SU-DHL-6 (cell line): ENCODE data around the gene IVNS1ABP.

Source experiments
- H2AFZ ChIP-seq: fragments of 200-600 bp; sonication (generic); 2 replicates; pipeline ENCODE4 v1.6.1; 2014; ENCODE audit warnings: low read depth, mild to moderate bottlenecking, moderate library complexity, mixed read lengths, antibody characterized with exemption, low read length; ENCODE audit not compliant: severe bottlenecking
- H3F3A ChIP-seq: fragments of 200-600 bp; shearing (Covaris generic); 2 replicates; pipeline ENCODE4 v1.6.0; 2016; ENCODE audit warnings: antibody characterized with exemption, mild to moderate bottlenecking; ENCODE audit not compliant: insufficient read depth
- H3K27ac ChIP-seq: fragments of 200-600 bp; sonication (generic); 2 replicates; pipeline ENCODE4 v1.5.1; 2016; ENCODE audit warnings: low read depth, mild to moderate bottlenecking, low read length, moderate library complexity, mixed read lengths
- H3K27me3 ChIP-seq: fragments of 200-600 bp; sonication (generic), shearing (Covaris generic); 2 replicates; pipeline ENCODE4 v1.6.0; 2014; ENCODE audit warnings: mild to moderate bottlenecking, low read length
- H3K36me3 ChIP-seq: fragments of 200-600 bp; sonication (generic); 2 replicates; pipeline ENCODE4 v1.6.1; 2014; ENCODE audit warnings: mild to moderate bottlenecking, low read length, mixed read lengths
- H3K4me2 ChIP-seq: fragments of 300-600, 200-600 bp; shearing (Covaris generic), sonication (generic); 2 replicates; pipeline ENCODE4 v1.6.0; 2014; ENCODE audit warnings: low read length, low read depth, mild to moderate bottlenecking; ENCODE audit not compliant: poor library complexity, severe bottlenecking
- H3K4me3 ChIP-seq: fragments of 200-600 bp; sonication (generic); 2 replicates; pipeline ENCODE4 v1.5.1; 2014; ENCODE audit warnings: antibody characterized with exemption, low read length, mild to moderate bottlenecking, mixed read lengths; ENCODE audit not compliant: insufficient read depth, poor library complexity, severe bottlenecking
- H3K79me2 ChIP-seq: fragments of 200-600 bp; sonication (generic); 2 replicates; pipeline ENCODE4 v1.6.1; 2014; ENCODE audit warnings: mild to moderate bottlenecking, low read length, moderate library complexity; ENCODE audit not compliant: insufficient read depth
- H3K9ac ChIP-seq: fragments of 200-600 bp; sonication (generic); 2 replicates; pipeline ENCODE4 v1.7.0; 2014; ENCODE audit warnings: mild to moderate bottlenecking, low read length
- H3K9me2 ChIP-seq: fragments of 200-600 bp; sonication (generic); replicated peaks from 2 replicates; pipeline ENCODE4 v1.6.1; 2014; ENCODE audit warnings: low read length; ENCODE audit not compliant: insufficient read depth
- H3K9me3 ChIP-seq: fragments of 200-600 bp; sonication (generic); 2 replicates; pipeline ENCODE4 v1.6.1; 2014; ENCODE audit warnings: low read length, mixed read lengths; ENCODE audit not compliant: insufficient read depth
- H4K20me1 ChIP-seq: fragments of 200-600 bp; sonication (generic); 2 replicates; pipeline ENCODE4 v1.6.1; 2014; ENCODE audit warnings: low read depth, mild to moderate bottlenecking, antibody characterized with exemption, low read length, moderate library complexity, mixed read lengths
- CTCF ChIP-seq: fragments of 200-600 bp; sonication (generic); IDR thresholded peaks from one replicate; pipeline ENCODE4 v1.5.1; 2017; ENCODE audit warnings: antibody characterized with exemption, mild to moderate bottlenecking, low read length, moderate library complexity; ENCODE audit not compliant: insufficient read depth, poor library complexity, severe bottlenecking
- EZH2phosphoT487 ChIP-seq: fragments of 200-600 bp; sonication (generic), shearing (Covaris generic); conservative IDR thresholded peaks from 2 replicates; pipeline ENCODE4 v1.6.1; 2018; ENCODE audit warnings: mild to moderate bottlenecking, antibody characterized with exemption, low read length, moderate library complexity, mixed read lengths

Gene IVNS1ABP

GRCh38 chr1:185284116-185284515 is 32.9 kb downstream of the IVNS1ABP start:
- H3K27ac ChIP-seq = no peak overlapping the region

GRCh38 chr1:185281245-185281644 is 35.8 kb downstream of the IVNS1ABP start:
- Histone ChIP-seq H4K20me1 (no peaks in the 10 kb centered on the region), H3K9ac (no peak overlapping the region), H3F3A (no peaks in the 10 kb centered on the region), H3K27me3 (no peaks in the 10 kb centered on the region), H3K4me2 (no peak overlapping the region), H3K27ac (no peak overlapping the region), H3K36me3 (no peaks in the 10 kb centered on the region), H3K9me3 (no peaks in the 10 kb centered on the region), H3K79me2 (no peaks in the 10 kb centered on the region), H3K9me2 (no peaks in the 10 kb centered on the region), H3K4me3 (no peak overlapping the region), H2AFZ (no peak overlapping the region)
- TF ChIP-seq EZH2phosphoT487 = no peak
- no peak for TF ChIP-seq CTCF

More at GRCh38 chr1:185284116-185284515, 32.9 kb downstream of the IVNS1ABP start:
- no peak overlapping the region for H3K4me2 ChIP-seq
- no peaks in the 10 kb centered on the region for H3K79me2 ChIP-seq
- H2AFZ ChIP-seq = no peak overlapping the region
- H3K27me3 ChIP-seq = no peaks in the 10 kb centered on the region
- no peaks in the 10 kb centered on the region for H4K20me1 ChIP-seq
- no peaks in the 10 kb centered on the region for H3F3A ChIP-seq
- no peak for TF ChIP-seq CTCF
- TF ChIP-seq EZH2phosphoT487 = no peak
- no peak overlapping the region for H3K9ac ChIP-seq
- H3K4me3 ChIP-seq = no peak overlapping the region
- no peaks in the 10 kb centered on the region for H3K36me3 ChIP-seq
- no peaks in the 10 kb centered on the region for H3K9me3 ChIP-seq
- no peaks in the 10 kb centered on the region for H3K9me2 ChIP-seq

- Histone ChIP-seq H3K9me3 (no peaks in the 10 kb centered on the region), H4K20me1 (no peaks in the 10 kb centered on the region), H3K4me3 (no peak overlapping the region), H3F3A (no peaks in the 10 kb centered on the region), H3K9me2 (no peaks in the 10 kb centered on the region), H3K27me3 (no peaks in the 10 kb centered on the region), H2AFZ (no peak overlapping the region), H3K36me3 (no peaks in the 10 kb centered on the region), H3K9ac (no peak overlapping the region), H3K79me2 (no peaks in the 10 kb centered on the region), H3K4me2 (no peak overlapping the region), H3K27ac (no peak overlapping the region)
- no peak for TF ChIP-seq CTCF
- no peak for TF ChIP-seq EZH2phosphoT487
Observed at GRCh38 chr1:185280589-185280988, 36.5 kb downstream of the IVNS1ABP start.
